Medulla oblongata (tissue), 1 donor: ENCODE results near the gene GRK4.
"Not testable (repeated sequence)": the region's sequence is repeated elsewhere in the genome, so short reads cannot be mapped to it uniquely, and the experiment has no call there.

Experiments
- DNase-seq: peaks from one replicate; pipeline ENCODE4 v3.0.0-alpha.2; 2015; ENCODE audit errors: extremely low spot score

GRK4 gene

DNA sequence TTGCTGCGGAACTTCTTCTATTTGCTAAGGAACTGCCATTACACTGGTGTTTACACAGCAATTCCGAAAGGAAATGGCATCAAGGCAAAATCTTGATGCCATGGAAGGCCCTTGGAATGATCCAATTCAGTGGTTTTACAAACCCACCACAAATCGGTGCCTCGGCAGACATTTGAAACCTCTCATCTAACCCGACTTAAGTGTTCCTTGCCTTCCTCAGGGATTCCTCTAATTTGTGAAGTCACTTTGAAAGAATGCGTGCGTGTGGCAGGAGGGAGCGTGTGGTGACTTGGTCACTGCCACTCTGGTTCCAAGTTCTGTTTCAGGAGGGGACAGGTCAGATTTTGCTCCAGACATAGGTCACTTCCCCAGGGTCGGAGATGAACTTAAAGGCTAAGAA is 4.9 kb upstream of the GRK4 start:
- no peak for DNase-seq

DNA sequence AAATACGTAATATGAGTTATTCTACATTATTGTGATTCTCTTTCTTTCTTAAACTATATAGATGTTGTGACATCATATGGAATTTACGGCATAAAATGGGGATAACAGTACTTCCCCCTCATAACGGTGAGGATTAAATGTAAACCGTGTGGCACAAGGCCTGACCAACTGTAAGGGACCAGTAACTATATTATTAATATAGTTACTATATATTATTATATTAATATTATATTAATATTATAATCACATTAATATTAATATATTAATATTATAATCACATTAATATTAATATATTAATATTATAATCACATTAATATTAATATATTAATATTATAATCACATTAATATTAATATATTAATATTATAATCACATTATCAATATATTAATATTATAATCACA is 2.9 kb upstream of the GRK4 start:
- not testable (repeated sequence) for DNase-seq

DNA sequence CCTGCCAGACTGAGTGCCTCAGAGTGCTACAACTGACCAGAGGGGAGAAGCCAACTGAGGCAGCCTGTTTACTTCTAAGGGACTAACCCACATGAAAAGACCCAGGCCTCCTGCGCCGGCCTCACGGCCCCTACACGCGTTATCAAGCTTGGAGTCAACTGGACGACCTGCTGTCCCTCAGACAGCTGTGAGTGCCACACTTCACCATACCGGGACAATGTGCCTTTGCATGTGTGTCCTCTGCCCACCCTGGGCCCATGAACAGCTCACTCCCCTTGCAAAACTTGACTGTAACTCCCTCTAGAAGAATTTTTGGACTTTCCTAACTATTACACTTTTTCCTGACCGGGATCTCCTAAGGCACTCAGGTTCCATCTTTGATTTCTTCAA is 2.0 kb upstream of the GRK4 start:
- no peak for DNase-seq

DNA sequence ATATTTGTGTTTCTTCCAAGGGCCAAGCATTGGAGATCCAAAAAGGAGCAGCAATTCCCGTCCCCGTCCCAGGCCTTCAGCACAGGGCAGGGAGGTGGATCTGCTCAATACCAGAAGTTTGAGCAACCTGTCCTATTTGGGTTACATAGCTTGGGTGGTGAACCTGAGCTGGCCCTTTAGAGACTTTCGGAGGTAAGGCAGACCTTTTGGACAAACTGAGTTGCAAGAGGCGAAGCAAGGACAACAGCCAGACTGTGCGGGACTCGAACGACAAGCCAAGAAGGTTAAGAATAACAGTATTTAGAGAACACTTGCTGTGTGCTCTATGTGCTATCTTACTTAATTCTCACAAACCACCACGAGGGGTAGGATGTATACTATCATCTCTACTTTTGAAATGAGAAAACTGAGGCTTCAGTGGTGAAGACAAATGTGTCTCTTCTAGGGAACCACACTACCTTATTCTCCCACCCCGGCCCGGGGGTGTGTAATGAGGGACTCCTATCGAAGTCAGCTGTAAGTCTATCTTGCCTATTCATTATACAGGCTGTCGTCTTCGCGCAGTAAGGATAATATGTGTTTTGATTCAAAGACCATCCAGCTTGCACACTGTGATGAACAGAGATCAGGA is 1.4 kb upstream of the GRK4 start:
- no peak for DNase-seq

DNA sequence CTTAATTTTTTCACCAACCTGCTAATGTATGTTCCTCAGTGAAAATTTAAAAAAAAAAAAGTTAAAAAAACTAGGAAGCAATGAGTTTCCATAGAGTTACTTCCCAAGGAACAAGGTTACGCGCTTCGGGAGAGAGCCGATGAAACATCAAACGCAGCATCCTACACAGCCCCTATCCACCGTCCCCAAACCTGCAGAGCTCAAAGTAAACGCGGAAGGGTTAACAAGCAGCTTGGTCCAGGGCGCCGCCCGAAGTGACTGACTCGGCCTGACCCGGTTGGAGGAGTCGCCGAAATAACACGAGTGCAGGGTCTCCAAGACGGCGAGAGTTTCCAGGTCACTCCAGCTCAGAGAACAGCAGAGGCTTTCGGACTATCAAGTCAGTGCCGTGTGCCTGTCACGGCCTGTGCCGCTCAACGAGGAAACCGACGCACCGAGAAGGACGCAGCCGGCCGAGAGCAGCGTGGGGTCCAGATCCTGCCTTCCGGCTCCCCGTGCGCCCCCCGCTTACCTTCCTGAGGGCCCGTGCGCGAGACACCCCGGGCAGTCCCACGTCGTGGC is 677 bp upstream of the GRK4 start:
- DNase-seq: peak; percentile 46

GRCh38 chr4:2963966-2964471 is 648 bp downstream of the GRK4 start:
- no peak for DNase-seq

- DNase-seq: no peak
Measured at GRCh38 chr4:2964706-2965258, 1.4 kb downstream of the GRK4 start.

DNA sequence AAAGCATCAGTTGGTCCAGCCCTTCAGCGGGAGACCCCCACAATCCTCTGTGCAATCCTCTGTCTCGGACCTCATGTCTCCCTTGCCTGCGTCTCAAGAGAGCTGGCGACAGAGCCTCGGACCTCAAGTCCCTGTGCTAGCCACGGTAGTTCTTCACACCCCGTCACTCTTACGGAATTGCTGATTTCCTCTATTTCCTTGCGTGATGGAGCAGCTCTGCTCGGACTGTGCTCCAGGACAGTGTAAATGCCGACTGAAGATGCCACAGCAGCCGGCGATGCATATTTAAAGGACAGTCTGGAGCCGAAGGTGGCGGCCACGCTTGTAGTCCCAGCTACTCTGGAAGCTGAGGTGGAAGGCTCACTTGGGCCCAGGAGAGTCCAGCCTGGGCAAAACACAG is 1.9 kb downstream of the GRK4 start:
- DNase-seq: no peak

DNA sequence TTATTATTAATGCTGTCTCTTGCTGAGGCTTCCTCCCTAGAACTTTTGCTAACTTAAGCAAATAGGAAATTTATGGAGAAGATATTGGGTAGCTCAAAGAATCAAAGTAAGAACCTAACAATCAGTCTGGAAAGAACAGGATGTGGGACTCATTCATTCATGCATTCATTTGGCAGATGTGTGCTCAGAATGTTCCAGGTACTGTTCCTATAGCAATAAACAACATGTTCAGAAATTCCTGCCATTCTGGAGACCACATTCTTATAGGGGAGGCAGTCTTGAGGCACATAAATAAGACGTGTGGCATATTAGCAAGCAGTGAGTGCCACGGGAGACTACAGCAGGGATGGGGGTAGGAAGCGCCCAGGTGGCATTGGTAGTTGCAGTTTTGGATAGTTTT is 5.0 kb downstream of the GRK4 start:
- no peak for DNase-seq

DNA sequence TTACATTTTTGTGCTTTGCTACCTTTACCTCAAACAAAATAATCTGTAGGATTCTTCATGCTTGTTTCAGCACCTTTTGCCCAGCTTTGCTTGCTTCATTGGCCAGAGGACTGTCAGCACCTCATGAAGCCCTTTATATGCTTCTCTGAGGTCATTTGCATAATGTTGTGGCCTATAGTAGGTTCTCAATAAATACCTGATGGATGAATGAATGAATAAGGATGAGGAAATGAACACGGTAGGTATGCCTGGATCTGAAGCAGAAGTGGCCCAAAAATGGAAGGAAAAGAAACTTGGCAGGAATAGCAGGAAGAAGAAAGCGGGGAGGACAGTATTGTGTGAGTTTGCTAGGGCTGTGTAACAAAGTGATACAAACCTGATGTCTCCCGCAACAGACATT is 7.9 kb downstream of the GRK4 start:
- DNase-seq: no peak

GRCh38 chr4:2977211-2978088 is 14.1 kb downstream of the GRK4 start:
- DNase-seq: peak; percentile 37

GRCh38 chr4:2981256-2981819 is 18.0 kb downstream of the GRK4 start:
- DNase-seq: no peak

DNA sequence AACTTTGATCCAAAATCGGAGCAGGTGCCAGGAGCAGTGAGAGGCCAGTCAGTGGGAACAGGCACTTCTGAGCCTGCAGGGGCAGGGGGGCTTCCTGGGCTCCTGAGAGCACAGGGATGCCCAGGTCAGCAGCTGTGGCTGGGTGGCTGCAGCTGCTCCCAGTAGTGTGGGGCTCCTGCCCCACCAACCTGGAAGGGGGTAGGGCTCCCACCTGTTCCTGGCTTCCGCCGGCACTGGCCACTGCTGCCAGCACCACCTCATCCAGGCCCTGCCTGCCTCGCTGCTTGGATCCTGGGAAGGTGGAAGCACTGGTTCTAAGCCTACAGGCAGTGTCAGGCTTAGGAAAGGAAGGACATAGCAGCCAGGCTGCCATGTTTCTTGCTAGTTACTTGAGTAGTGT is 18.6 kb downstream of the GRK4 start:
- no peak for DNase-seq

DNA sequence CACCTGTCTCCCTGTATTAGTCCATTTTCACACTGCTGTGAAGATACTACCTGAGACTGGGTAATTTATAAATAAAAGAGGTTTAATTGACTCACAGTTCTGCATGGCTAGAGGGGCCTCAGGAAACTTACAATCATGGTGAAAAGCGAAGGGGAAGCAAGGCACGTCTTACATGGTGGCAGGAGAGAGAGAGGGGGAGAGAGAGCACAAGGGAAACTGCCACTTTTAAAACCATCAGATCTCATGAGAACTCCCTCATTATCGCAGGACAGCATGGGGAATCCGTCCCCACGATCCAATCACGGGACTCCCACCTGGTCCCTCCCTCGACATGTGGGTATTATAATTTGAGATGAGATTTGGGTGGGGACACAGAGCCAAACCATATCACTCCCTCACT is 20.3 kb downstream of the GRK4 start:
- not testable (repeated sequence) for DNase-seq

DNA sequence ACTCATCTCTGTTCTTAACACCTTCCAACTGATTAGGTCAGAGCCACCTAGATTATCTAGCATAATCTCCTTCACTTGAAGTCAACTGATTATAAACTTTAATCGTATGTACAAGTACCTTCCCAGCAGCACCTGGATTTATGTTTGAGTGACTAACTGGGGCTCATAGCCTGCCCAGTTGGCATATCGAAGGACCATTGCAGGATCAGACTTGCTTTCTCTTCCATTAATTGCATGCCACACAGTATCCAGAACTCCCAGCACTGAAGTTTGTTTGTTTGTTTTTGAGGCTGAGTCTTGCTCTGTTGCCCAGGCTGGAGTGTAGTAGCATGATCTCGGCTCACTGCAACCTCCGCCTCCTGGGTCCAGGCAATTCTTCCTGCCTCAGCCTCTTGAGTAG is 27.9 kb downstream of the GRK4 start:
- DNase-seq: no peak

DNA sequence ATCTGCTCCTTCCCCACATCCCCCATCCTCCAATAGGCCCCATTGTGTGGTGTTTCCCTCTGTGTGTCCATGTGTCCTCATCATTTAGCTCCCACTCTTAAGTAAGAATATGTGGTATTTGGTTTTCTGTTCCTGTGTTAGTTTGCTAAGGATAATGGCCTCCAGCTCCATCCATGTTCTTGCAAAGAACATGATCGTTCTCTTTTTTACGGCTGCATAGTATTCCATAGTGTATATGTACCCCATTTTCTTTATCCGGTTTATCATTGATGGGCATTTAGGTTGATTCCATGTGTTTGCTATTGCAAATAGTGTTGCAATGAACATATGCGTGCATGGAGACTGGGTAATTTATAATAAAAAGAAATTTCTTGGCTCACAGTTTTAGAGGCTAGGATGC is 31.5 kb downstream of the GRK4 start:
- no peak for DNase-seq

DNA sequence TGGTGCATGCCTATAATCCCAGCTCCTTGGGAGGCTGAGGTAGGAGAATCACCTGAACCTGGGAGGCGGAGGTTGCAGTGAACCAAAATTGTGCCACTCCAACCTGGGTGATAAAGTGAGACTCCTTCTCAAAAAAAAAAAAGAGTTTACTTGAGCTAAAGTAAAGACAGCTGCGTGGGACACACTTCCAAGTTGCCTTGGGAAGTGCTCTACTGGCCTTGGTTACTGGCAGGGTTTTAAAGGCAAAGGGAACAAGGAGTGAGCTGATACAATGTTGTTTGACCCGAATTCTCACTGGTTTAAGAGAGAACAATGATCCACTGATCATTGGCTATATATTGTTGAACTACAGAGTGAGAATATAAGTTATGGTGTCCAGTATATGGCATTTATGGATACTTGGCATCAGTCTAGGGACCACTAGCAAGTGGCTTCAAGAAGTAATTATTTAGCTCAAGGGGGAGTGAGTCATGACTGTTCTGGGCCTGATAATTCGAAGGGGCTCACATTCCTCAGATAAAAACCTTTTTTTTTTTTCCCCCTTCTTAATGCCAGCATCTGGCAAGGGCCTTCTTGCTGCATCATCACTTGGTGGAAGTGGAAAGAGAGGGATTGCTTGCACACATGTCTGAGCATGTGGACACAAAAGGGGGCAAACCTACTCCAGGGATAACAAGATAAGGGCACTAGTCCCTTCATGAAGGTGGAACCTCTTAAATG is 32.3 kb downstream of the GRK4 start:
- DNase-seq: no peak

DNA sequence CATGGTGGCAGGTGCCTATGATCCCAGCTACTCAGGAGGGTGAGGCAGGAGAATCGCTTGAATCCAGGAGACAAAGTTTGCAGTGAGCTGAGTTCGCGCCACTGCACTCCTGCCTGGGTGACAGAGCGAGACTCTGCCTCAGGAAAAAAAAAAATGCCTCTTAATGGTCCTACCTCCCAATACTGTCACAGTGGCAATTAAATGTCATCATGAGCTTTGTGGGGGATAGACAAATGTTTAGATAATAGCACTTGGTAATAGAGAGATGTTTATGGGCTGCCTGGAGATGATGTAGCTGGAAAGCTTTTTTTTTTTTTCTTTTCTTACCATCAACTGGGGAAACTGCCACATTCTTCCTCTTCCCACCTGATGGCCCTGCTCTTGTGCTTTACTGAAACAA is 33.0 kb downstream of the GRK4 start:
- DNase-seq: no peak

GRCh38 chr4:3007724-3008123 is 44.4 kb downstream of the GRK4 start:
- DNase-seq: no peak

GRCh38 chr4:3009422-3009821 is 46.1 kb downstream of the GRK4 start:
- peak; percentile 37 for DNase-seq

- DNase-seq: no peak
Measured at GRCh38 chr4:3010577-3010976, 47.2 kb downstream of the GRK4 start.

DNA sequence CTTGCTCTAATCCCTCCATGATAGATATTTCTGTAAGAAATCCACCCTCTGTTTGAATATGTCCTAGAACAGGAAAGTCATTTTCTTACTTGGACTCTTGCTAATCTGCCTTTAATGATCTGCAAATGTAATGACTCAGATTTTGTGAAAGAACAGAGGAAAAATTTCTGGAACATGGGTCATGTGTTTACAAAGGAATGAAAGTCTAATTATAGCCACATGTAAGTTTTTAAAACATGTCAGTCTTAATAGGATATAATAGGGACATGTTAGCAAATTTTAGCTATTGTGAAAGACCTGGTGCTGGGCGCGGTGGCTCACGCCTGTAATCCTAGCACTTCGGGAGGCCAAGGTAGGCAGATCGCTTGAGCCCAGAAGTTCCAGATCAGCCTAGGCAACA is 47.6 kb downstream of the GRK4 start:
- DNase-seq: no peak
